ENCODE results near the gene RELN.
"Not testable (repeated sequence)": the region's sequence is repeated elsewhere in the genome, so short reads cannot be mapped to it uniquely, and the experiment has no call there.

The RELN gene

GRCh38 chr7:103824251-103824650, 165.2 kb downstream of the RELN start:
- DNase-seq = no peak

- no peak for DNase-seq
Measured at GRCh38 chr7:103823084-103823483, 166.4 kb downstream of the RELN start.

GRCh38 chr7:103821092-103821491, 168.4 kb downstream of the RELN start:
- DNase-seq = no peak

- DNase-seq = not testable (repeated sequence)
Measured at GRCh38 chr7:103815972-103816371, 173.5 kb downstream of the RELN start.

GRCh38 chr7:103813970-103814369, 175.5 kb downstream of the RELN start:
- DNase-seq = no peak

GRCh38 chr7:103811997-103812396, 177.5 kb downstream of the RELN start:
- DNase-seq = peak; percentile 8

GRCh38 chr7:103811290-103811689, 178.2 kb downstream of the RELN start:
- DNase-seq = no peak

GRCh38 chr7:103810112-103810744, 179.2 kb downstream of the RELN start:
- no peak for DNase-seq

- DNase-seq = no peak
Measured at GRCh38 chr7:103809229-103809994, 180.0 kb downstream of the RELN start.

GRCh38 chr7:103805346-103805745, 184.1 kb downstream of the RELN start:
- no peak for DNase-seq

- no peak for DNase-seq
Measured at GRCh38 chr7:103803631-103804030, 185.8 kb downstream of the RELN start.

GRCh38 chr7:103799298-103799697, 190.2 kb downstream of the RELN start:
- no peak for DNase-seq

GRCh38 chr7:103797647-103798307, 191.7 kb downstream of the RELN start:
- no peak for DNase-seq

- no peak for DNase-seq
Measured at GRCh38 chr7:103796327-103796962, 193.0 kb downstream of the RELN start.

GRCh38 chr7:103795787-103796186, 193.7 kb downstream of the RELN start:
- no peak for DNase-seq

GRCh38 chr7:103795107-103795506, 194.4 kb downstream of the RELN start:
- DNase-seq = no peak

GRCh38 chr7:103794424-103794823, 195.0 kb downstream of the RELN start:
- no peak for DNase-seq

- DNase-seq = no peak
Measured at GRCh38 chr7:103793614-103794013, 195.8 kb downstream of the RELN start.

- DNase-seq = no peak
Measured at GRCh38 chr7:103791894-103792293, 197.6 kb downstream of the RELN start.

GRCh38 chr7:103787041-103787440, 202.4 kb downstream of the RELN start:
- DNase-seq = not testable (repeated sequence)

GRCh38 chr7:103784646-103785286, 204.7 kb downstream of the RELN start:
- no peak for DNase-seq

GRCh38 chr7:103781409-103781808, 208.0 kb downstream of the RELN start:
- no peak for DNase-seq

- not testable (repeated sequence) for DNase-seq
Measured at GRCh38 chr7:103780561-103780960, 208.9 kb downstream of the RELN start.
